ENCODE results near the gene ABLIM1.
A peak's percentile ranks its signal among the peaks of the same experiment; 100 is the strongest.

ABLIM1 gene

GRCh38 chr10:114575417-114576131 is 82.5 kb downstream of the ABLIM1 start:
- FAIRE-seq: no peak

GRCh38 chr10:114573330-114574045 is 84.6 kb downstream of the ABLIM1 start:
- no peak for FAIRE-seq

- no peak for FAIRE-seq
These were observed 86.6 kb downstream of the ABLIM1 start for GRCh38 chr10:114571316-114571999.

- no peak for FAIRE-seq
These were observed 92.0 kb downstream of the ABLIM1 start for GRCh38 chr10:114566064-114566463.

GRCh38 chr10:114565066-114565465 is 93.0 kb downstream of the ABLIM1 start:
- FAIRE-seq: no peak

- FAIRE-seq: no peak
These were observed 97.0 kb downstream of the ABLIM1 start for GRCh38 chr10:114561008-114561523.

GRCh38 chr10:114560144-114560543 is 97.9 kb downstream of the ABLIM1 start:
- no peak for FAIRE-seq

GRCh38 chr10:114559636-114560035 is 98.4 kb downstream of the ABLIM1 start:
- no peak for FAIRE-seq

- no peak for FAIRE-seq
These were observed 100.2 kb downstream of the ABLIM1 start for GRCh38 chr10:114557854-114558253.

GRCh38 chr10:114556236-114557122 is 101.6 kb downstream of the ABLIM1 start:
- FAIRE-seq: no peak

- FAIRE-seq: no peak
These were observed 104.6 kb downstream of the ABLIM1 start for GRCh38 chr10:114553436-114553835.

- no peak for FAIRE-seq
These were observed 106.0 kb downstream of the ABLIM1 start for GRCh38 chr10:114552050-114552449.

GRCh38 chr10:114551636-114551972 is 106.5 kb downstream of the ABLIM1 start:
- FAIRE-seq: no peak

GRCh38 chr10:114550756-114551635 is 107.1 kb downstream of the ABLIM1 start:
- peak; percentile 59 for FAIRE-seq

- FAIRE-seq: no peak
These were observed 109.4 kb downstream of the ABLIM1 start for GRCh38 chr10:114548662-114549061.

- FAIRE-seq: no peak
These were observed 110.6 kb downstream of the ABLIM1 start for GRCh38 chr10:114547514-114547913.

- FAIRE-seq: no peak
These were observed 111.0 kb downstream of the ABLIM1 start for GRCh38 chr10:114547056-114547455.

- FAIRE-seq: no peak
These were observed 112.3 kb downstream of the ABLIM1 start for GRCh38 chr10:114545819-114546218.

- FAIRE-seq: no peak
These were observed 113.0 kb downstream of the ABLIM1 start for GRCh38 chr10:114545071-114545470.

- FAIRE-seq: no peak
These were observed 113.9 kb downstream of the ABLIM1 start for GRCh38 chr10:114544045-114544659.

- FAIRE-seq: no peak
These were observed 114.6 kb downstream of the ABLIM1 start for GRCh38 chr10:114543456-114543855.
